ENCODE data around the gene SRPRB.

DNA sequence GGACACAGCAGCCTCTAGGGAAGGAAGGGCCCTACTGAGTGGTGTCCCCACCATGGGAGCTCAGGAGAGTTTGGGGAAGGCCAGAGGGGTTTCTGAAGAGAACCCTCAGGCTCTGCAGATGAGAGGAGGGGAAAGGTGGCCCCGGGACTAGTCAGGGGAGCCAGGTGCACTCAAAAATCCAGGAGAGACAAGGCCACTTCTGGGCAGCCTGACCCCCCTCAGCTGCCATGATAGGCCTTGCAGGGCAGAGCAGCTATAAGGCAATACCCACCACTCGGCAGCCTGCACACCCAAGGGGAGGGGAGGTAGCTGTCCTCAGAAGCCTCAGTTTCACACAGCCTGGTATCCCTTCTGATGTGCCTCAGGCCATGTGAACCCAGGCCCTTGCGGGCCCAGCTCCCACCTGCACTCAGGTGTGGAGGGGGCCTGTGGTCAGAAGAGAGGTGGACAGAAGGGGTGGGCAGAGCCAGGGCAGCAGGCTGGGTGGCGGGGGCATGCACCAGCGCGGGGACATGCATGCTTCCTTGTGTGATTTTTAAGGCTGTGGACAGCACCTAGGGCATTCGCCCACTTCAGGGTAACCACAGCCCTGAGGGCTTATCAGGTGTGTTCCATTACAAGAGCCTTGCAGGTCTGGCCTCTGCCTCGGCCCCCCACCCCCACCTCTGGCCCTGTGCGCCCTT lies 34.6 kb downstream of the SRPRB start:
- TF ChIP-seq FOXK2 (IDR thresholded peaks at IDR 0.05) (no peak), BHLHE40 (IDR thresholded peaks at IDR 0.05; ENCODE audit: borderline replicate concordance) (no peak), TARDBP (IDR thresholded peaks at IDR 0.05) (no peak), ARNT (IDR thresholded peaks at IDR 0.05) (no peak), FOXM1 (IDR thresholded peaks at IDR 0.05; ENCODE audit: borderline replicate concordance) (no peak), HDGF (IDR thresholded peaks at IDR 0.05; ENCODE audit: borderline replicate concordance) (no peak), FOXA1 (IDR thresholded peaks at IDR 0.05) (no peak), ELF4 (IDR thresholded peaks at IDR 0.05) (no peak), SP1 (IDR thresholded peaks at IDR 0.05) (no peak), SUZ12 (IDR thresholded peaks at IDR 0.05) (no peak)
- TF ChIP-seq, protein P1, sequence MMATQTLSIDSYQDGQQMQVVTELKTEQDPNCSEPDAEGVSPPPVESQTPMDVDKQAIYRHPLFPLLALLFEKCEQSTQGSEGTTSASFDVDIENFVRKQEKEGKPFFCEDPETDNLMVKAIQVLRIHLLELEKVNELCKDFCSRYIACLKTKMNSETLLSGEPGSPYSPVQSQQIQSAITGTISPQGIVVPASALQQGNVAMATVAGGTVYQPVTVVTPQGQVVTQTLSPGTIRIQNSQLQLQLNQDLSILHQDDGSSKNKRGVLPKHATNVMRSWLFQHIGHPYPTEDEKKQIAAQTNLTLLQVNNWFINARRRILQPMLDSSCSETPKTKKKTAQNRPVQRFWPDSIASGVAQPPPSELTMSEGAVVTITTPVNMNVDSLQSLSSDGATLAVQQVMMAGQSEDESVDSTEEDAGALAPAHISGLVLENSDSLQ (IDR thresholded peaks at IDR 0.05): no peak
